ENCODE data around the gene FARP1. TPM values are rescaled to one million over a fixed set of nuclear protein-coding genes. Genes with fewer than 3 reads are reported as not detected.
A peak's percentile ranks its signal among the peaks of the same experiment; 100 is the strongest.

FARP1 gene
- total and polyA plus RNA-seq, 2 of the 13 experiments (the other 11 are each of a cell fraction or from before 2014, with no cell fraction given) = 70.6 to 126 TPM

- TF ChIP-seq FOXA3 (CRISPR knock-in tag; IDR thresholded peaks at IDR 0.05) (0 out of 2 replicates have a peak, but pooled peaks have one; percentile 25), ZNF589 (CRISPR knock-in tag; conservative IDR thresholded peaks at IDR 0.05) (no peak), KDM1A (CRISPR knock-in tag; IDR thresholded peaks at IDR 0.05) (no peak), SMARCC2 (IDR thresholded peaks at IDR 0.05) (no peak), ZNF850 (CRISPR knock-in tag; conservative IDR thresholded peaks at IDR 0.05) (no peak), ZNF256 (CRISPR knock-in tag; conservative IDR thresholded peaks at IDR 0.05) (no peak), HNRNPL (IDR thresholded peaks at IDR 0.05; ENCODE audit: low read depth, low read length) (no peak), STAT5B (CRISPR knock-in tag; IDR thresholded peaks at IDR 0.05) (no peak), MATR3 (CRISPR knock-in tag; IDR thresholded peaks at IDR 0.05) (no peak), ZNF782 (CRISPR knock-in tag; IDR thresholded peaks at IDR 0.05; ENCODE audit: borderline replicate concordance) (no peak), ZNF552 (CRISPR knock-in tag; IDR thresholded peaks at IDR 0.05; ENCODE audit: borderline replicate concordance) (no peak), IKZF4 (CRISPR knock-in tag; IDR thresholded peaks at IDR 0.05; ENCODE audit: borderline replicate concordance, low read depth, not compliant biosample characterization) (no peak), ARNTL (CRISPR knock-in tag; IDR thresholded peaks at IDR 0.05) (no peak), ATRX (CRISPR knock-in tag; IDR thresholded peaks at IDR 0.05; ENCODE audit: borderline replicate concordance) (no peak), ZNF878 (CRISPR knock-in tag; IDR thresholded peaks at IDR 0.05) (no peak; the same call in 1 of the 2 replicates), ZBTB33 (CRISPR knock-in tag; IDR thresholded peaks at IDR 0.05) (no peak), MLLT10 (CRISPR knock-in tag; IDR thresholded peaks at IDR 0.05) (no peak), NFYB (CRISPR knock-in tag; IDR thresholded peaks at IDR 0.05) (no peak)
- TF ChIP-seq, protein P1, sequence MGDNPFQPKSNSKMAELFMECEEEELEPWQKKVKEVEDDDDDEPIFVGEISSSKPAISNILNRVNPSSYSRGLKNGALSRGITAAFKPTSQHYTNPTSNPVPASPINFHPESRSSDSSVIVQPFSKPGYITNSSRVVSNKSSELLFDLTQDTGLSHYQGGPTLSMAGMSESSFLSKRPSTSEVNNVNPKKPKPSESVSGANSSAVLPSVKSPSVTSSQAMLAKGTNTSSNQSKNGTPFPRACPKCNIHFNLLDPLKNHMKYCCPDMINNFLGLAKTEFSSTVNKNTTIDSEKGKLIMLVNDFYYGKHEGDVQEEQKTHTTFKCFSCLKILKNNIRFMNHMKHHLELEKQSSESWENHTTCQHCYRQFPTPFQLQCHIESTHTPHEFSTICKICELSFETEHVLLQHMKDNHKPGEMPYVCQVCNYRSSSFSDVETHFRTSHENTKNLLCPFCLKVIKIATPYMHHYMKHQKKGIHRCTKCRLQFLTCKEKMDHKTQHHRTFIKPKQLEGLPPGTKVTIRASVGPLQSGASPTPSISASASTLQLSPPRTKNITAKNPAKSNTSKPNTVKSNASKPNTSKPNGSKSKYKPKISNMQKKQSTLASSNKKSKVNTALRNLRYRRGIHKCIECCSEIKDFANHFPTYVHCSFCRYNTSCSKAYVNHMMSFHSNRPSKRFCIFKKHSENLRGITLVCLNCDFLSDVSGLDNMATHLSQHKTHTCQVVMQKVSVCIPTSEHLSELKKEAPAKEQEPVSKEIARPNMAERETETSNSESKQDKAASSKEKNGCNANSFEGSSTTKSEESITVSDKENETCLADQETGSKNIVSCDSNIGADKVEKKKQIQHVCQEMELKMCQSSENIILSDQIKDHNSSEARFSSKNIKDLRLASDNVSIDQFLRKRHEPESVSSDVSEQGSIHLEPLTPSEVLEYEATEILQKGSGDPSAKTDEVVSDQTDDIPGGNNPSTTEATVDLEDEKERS (CRISPR knock-in tag; IDR thresholded peaks at IDR 0.05) = no peak
- TF ChIP-seq, protein P2, sequence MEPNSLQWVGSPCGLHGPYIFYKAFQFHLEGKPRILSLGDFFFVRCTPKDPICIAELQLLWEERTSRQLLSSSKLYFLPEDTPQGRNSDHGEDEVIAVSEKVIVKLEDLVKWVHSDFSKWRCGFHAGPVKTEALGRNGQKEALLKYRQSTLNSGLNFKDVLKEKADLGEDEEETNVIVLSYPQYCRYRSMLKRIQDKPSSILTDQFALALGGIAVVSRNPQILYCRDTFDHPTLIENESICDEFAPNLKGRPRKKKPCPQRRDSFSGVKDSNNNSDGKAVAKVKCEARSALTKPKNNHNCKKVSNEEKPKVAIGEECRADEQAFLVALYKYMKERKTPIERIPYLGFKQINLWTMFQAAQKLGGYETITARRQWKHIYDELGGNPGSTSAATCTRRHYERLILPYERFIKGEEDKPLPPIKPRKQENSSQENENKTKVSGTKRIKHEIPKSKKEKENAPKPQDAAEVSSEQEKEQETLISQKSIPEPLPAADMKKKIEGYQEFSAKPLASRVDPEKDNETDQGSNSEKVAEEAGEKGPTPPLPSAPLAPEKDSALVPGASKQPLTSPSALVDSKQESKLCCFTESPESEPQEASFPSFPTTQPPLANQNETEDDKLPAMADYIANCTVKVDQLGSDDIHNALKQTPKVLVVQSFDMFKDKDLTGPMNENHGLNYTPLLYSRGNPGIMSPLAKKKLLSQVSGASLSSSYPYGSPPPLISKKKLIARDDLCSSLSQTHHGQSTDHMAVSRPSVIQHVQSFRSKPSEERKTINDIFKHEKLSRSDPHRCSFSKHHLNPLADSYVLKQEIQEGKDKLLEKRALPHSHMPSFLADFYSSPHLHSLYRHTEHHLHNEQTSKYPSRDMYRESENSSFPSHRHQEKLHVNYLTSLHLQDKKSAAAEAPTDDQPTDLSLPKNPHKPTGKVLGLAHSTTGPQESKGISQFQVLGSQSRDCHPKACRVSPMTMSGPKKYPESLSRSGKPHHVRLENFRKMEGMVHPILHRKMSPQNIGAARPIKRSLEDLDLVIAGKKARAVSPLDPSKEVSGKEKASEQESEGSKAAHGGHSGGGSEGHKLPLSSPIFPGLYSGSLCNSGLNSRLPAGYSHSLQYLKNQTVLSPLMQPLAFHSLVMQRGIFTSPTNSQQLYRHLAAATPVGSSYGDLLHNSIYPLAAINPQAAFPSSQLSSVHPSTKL (CRISPR knock-in tag; IDR thresholded peaks at IDR 0.05) = peak; percentile 80
- TF ChIP-seq, protein P3, sequence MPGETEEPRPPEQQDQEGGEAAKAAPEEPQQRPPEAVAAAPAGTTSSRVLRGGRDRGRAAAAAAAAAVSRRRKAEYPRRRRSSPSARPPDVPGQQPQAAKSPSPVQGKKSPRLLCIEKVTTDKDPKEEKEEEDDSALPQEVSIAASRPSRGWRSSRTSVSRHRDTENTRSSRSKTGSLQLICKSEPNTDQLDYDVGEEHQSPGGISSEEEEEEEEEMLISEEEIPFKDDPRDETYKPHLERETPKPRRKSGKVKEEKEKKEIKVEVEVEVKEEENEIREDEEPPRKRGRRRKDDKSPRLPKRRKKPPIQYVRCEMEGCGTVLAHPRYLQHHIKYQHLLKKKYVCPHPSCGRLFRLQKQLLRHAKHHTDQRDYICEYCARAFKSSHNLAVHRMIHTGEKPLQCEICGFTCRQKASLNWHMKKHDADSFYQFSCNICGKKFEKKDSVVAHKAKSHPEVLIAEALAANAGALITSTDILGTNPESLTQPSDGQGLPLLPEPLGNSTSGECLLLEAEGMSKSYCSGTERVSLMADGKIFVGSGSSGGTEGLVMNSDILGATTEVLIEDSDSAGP (CRISPR knock-in tag; IDR thresholded peaks at IDR 0.05; ENCODE audit: borderline replicate concordance) = no peak
Observed at GRCh38 chr13:98147521-98147920, 4.6 kb downstream of the FARP1 start (continued).

Data from HepG2 (cell line).